WTC11 (cell line): ENCODE measurements around the gene STYK1. TPM values are rescaled to one million over a fixed set of nuclear protein-coding genes. Genes with fewer than 3 reads are reported as not detected.

Experiments
- ATAC-seq: fragments of 200-7000 bp; cut with Tn5 transposase; 2 replicates; pipeline ENCODE4 v1.10.0; 2021; ENCODE audit warnings: mild to moderate bottlenecking, moderate library complexity
- CTCF ChIA-PET: fragments of 300-600 bp; sonication (Branson Sonifier 250); formaldehyde crosslinking; loops from one replicate; lab custom pipeline; 2021; ENCODE audit warnings: antibody characterized with exemption; lab: Charles Lee
- POLR2A ChIA-PET: fragments of 350-600 bp; sonication (Branson Sonifier 250); formaldehyde crosslinking; loops from one replicate; lab custom pipeline; 2021; ENCODE audit warnings: antibody characterized with exemption; lab: Charles Lee
- DNase-seq: peaks from one replicate; pipeline ENCODE4 v3.0.0; 2021; ENCODE audit warnings: low spot score
- H3K27ac Mint-ChIP-seq: 2 replicates; pipeline ENCODE4 v1.8.0; 2021; ENCODE audit warnings: mixed read lengths
- H3K27me3 Mint-ChIP-seq: 2 replicates; pipeline ENCODE4 v1.8.0; 2021; ENCODE audit warnings: low read depth, mild to moderate bottlenecking, moderate library complexity, mixed read lengths
- H3K36me3 Mint-ChIP-seq: 2 replicates; pipeline ENCODE4 v1.8.0; 2021; ENCODE audit warnings: mixed read lengths
- H3K4me1 Mint-ChIP-seq: 2 replicates; pipeline ENCODE4 v1.8.0; 2022; ENCODE audit warnings: mixed read lengths
- H3K4me3 Mint-ChIP-seq: 2 replicates; pipeline ENCODE4 v1.8.0; 2021; ENCODE audit warnings: mild to moderate bottlenecking, moderate library complexity, mixed read lengths
- H3K9me3 Mint-ChIP-seq: 2 replicates; pipeline ENCODE4 v1.8.0; 2021; ENCODE audit warnings: mixed read lengths
- AR ChIP-seq: fragments of 250-450 bp; sonication (Bioruptor Pico); IDR thresholded peaks from 2 replicates; pipeline ENCODE4 v1.9.0; 2021; ENCODE audit warnings: mild to moderate bottlenecking
- ATF1 ChIP-seq: sonication (generic); formaldehyde crosslinking; IDR thresholded peaks from 2 replicates; pipeline ENCODE4 v1.8.1; 2023; ENCODE audit warnings: mild to moderate bottlenecking, moderate library complexity, missing genetic modification reagents
- CTCF ChIP-seq: fragments of 200-600 bp; IDR thresholded peaks from 2 replicates; pipeline ENCODE4 v1.8.0; 2022; ENCODE audit warnings: antibody characterized with exemption
- EMX1 ChIP-seq: fragments of 250-450 bp; sonication (Bioruptor Pico); IDR thresholded peaks from 2 replicates; pipeline ENCODE4 v1.8.0; 2021; ENCODE audit warnings: mild to moderate bottlenecking
- FOXJ3 ChIP-seq: sonication (generic); formaldehyde crosslinking; IDR thresholded peaks from 2 replicates; pipeline ENCODE4 v1.9.0; 2021; ENCODE audit warnings: missing genetic modification reagents, mild to moderate bottlenecking, borderline replicate concordance
- FOXP1 ChIP-seq: sonication (generic); formaldehyde crosslinking; IDR thresholded peaks from 2 replicates; pipeline ENCODE4 v1.8.0; 2022; ENCODE audit warnings: missing genetic modification reagents, mild to moderate bottlenecking, moderate library complexity, borderline replicate concordance
- GABPB1 ChIP-seq: sonication (generic); formaldehyde crosslinking; IDR thresholded peaks from 2 replicates; pipeline ENCODE4 v1.8.1; 2023; ENCODE audit warnings: mild to moderate bottlenecking, missing genetic modification reagents
- HMGXB4 ChIP-seq: sonication (generic); formaldehyde crosslinking; IDR thresholded peaks from 2 replicates; pipeline ENCODE4 v1.8.1; 2023; ENCODE audit warnings: mild to moderate bottlenecking, moderate library complexity, missing genetic modification reagents
- KAT7 ChIP-seq: sonication (generic); formaldehyde crosslinking; IDR thresholded peaks from 2 replicates; pipeline ENCODE4 v1.8.1; 2023; ENCODE audit warnings: missing genetic modification reagents, mild to moderate bottlenecking, borderline replicate concordance
- RELA ChIP-seq: sonication (generic); formaldehyde crosslinking; IDR thresholded peaks from 2 replicates; pipeline ENCODE4 v1.8.1; 2022; ENCODE audit warnings: missing genetic modification reagents, mild to moderate bottlenecking, borderline replicate concordance
- TEAD1 ChIP-seq: sonication (generic); formaldehyde crosslinking; IDR thresholded peaks from 2 replicates; pipeline ENCODE4 v1.8.0; 2022; ENCODE audit warnings: mild to moderate bottlenecking, missing genetic modification reagents
- TEAD4 ChIP-seq: sonication (generic); formaldehyde crosslinking; IDR thresholded peaks from 2 replicates; pipeline ENCODE4 v1.8.0; 2022; ENCODE audit warnings: mild to moderate bottlenecking, missing genetic modification reagents
- USF2 ChIP-seq: sonication (generic); formaldehyde crosslinking; IDR thresholded peaks from 2 replicates; pipeline ENCODE4 v1.8.1; 2023; ENCODE audit warnings: mild to moderate bottlenecking, missing genetic modification reagents, moderate library complexity
- ZNF671 ChIP-seq: fragments of 250-450 bp; sonication (Bioruptor Pico); IDR thresholded peaks from 2 replicates; pipeline ENCODE4 v1.8.0; 2021; ENCODE audit warnings: mild to moderate bottlenecking
- total RNA-seq: library from RNA; stranded (reverse); gene quantifications from 3 replicates; pipeline ENCODE4 v1.2.3, GENCODE V29; 2021
- TF ChIP-seq, protein P1 (sequence below): fragments of 250-450 bp; sonication (Bioruptor Pico); IDR thresholded peaks from 2 replicates; pipeline ENCODE4 v1.9.0; 2021; ENCODE audit warnings: mild to moderate bottlenecking
- TF ChIP-seq, protein P2 (sequence below): sonication (generic); formaldehyde crosslinking; conservative IDR thresholded peaks from 2 replicates; pipeline ENCODE4 v1.8.1; 2022; ENCODE audit warnings: mild to moderate bottlenecking, missing genetic modification reagents

The STYK1 gene
- total RNA-seq, 1 experiment from 2014 or later, result 1.6 TPM

DNA sequence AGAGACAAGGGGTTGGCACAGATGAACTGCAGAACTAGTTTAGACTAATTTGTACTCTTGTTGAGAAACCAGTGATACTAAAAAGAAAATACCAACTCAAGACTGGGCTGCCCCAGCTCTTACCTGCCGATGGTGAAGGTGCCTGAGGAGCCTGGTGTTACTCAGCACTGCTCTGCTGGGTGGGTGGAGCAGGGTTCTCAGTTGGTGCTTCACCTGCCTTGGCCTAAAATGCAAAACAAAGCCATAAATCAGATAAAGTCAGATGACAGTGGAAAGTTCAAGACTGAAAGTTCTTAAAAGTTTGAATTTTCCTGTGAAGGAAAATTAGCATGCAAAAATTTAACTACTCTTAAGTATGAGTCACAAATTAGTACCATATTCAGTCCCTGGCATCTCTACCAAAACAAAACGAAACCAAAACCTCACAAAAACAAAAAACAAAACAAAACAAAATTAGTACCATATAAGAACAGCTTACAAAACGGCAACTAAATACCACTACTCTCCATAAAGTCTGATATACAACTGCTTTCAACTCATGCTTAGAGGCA is 27.4 kb upstream of the STYK1 start:
- Mint-ChIP-seq H3K4me1 (no peaks in the 10 kb centered on the region), H3K36me3 (peaks cover 61% of the 10 kb centered on the region), H3K4me3 (no peak overlapping the region), H3K27ac (no peak overlapping the region), H3K27me3 (no peaks in the 10 kb centered on the region), H3K9me3 (no peaks in the 10 kb centered on the region)
- TF ChIP-seq TEAD1 (CRISPR knock-in tag), result no peak
- DNase-seq (no peak), ATAC-seq (no peak)
- CTCF ChIA-PET, result no interaction called here
- POLR2A ChIA-PET, result no interaction called here

- TF ChIP-seq HMGXB4 (CRISPR knock-in tag) (no peak), KAT7 (CRISPR knock-in tag) (no peak), AR (CRISPR knock-in tag) (no peak), FOXJ3 (CRISPR knock-in tag) (no peak), RELA (CRISPR knock-in tag) (no peak), ZNF671 (CRISPR knock-in tag) (no peak), TEAD4 (CRISPR knock-in tag) (no peak), CTCF (no peak), EMX1 (no peak), FOXP1 (CRISPR knock-in tag) (no peak), USF2 (no peak), ATF1 (CRISPR knock-in tag) (no peak), GABPB1 (no peak)
- TF ChIP-seq, protein P1, sequence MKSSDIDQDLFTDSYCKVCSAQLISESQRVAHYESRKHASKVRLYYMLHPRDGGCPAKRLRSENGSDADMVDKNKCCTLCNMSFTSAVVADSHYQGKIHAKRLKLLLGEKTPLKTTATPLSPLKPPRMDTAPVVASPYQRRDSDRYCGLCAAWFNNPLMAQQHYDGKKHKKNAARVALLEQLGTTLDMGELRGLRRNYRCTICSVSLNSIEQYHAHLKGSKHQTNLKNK (CRISPR knock-in tag), result no peak
- TF ChIP-seq, protein P2, sequence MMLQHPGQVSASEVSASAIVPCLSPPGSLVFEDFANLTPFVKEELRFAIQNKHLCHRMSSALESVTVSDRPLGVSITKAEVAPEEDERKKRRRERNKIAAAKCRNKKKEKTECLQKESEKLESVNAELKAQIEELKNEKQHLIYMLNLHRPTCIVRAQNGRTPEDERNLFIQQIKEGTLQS (CRISPR knock-in tag), result no peak
- H3K27me3 Mint-ChIP-seq, result no peaks in the 10 kb centered on the region
- DNase-seq, result no peak
- ChIA-PET POLR2A (no interaction called here), CTCF (no interaction called here)
- H3K4me3 Mint-ChIP-seq, result no peak overlapping the region
- no peaks in the 10 kb centered on the region for H3K4me1 Mint-ChIP-seq
- peaks cover 56% of the 10 kb centered on the region for H3K36me3 Mint-ChIP-seq
- no peak for ATAC-seq
- no peaks in the 10 kb centered on the region for H3K9me3 Mint-ChIP-seq
- no peak overlapping the region for H3K27ac Mint-ChIP-seq
These were observed 26.7 kb upstream of the STYK1 start for GRCh38 chr12:10700581-10700980.
